PC-3 (cell line): Measurements from ENCODE around the gene BCL11A. TPM values are rescaled to one million over a fixed set of nuclear protein-coding genes. Genes with fewer than 3 reads are reported as not detected.

Source experiments
- ATAC-seq: fragments of 200-7000 bp; cut with Tn5 transposase; 2 replicates; pipeline ENCODE4 v1.9.1; 2020; ENCODE audit warnings: mild to moderate bottlenecking, moderate library complexity
- BruUV-seq: library from RNA; stranded (reverse); fragments of 400-500 nt; replicated peaks from 2 replicates; lab custom pipeline; 2021; lab: Mats Ljungman, UMichigan
- CTCF ChIA-PET: fragments of 300-600 bp; sonication (Branson Sonifier 250); formaldehyde crosslinking; loops from one replicate; lab custom pipeline; 2022; ENCODE audit warnings: antibody characterized with exemption; lab: Charles Lee
- POLR2A ChIA-PET: fragments of 300-600 bp; sonication (Branson Sonifier 250); formaldehyde crosslinking; loops from one replicate; lab custom pipeline; 2022; ENCODE audit warnings: antibody characterized with exemption; ENCODE audit not compliant: unreplicated experiment; lab: Charles Lee
- DNase-seq: peaks from one replicate; pipeline ENCODE4 v3.0.0-alpha.2; 2015
- H2AFZ ChIP-seq: fragments of 300-600 bp; sonication (generic); 2 replicates; pipeline ENCODE4 v1.6.0; 2016; ENCODE audit warnings: antibody characterized with exemption, low read length
- H3F3A ChIP-seq: fragments of 300-600 bp; sonication (generic); one replicate; pipeline ENCODE4 v1.6.0; 2017; ENCODE audit warnings: antibody characterized with exemption, low read length, control low read depth, mild to moderate bottlenecking; ENCODE audit not compliant: unreplicated experiment
- H3K27ac ChIP-seq: fragments of 300-600 bp; sonication (generic); 2 replicates; pipeline ENCODE4 v1.5.1; 2016; ENCODE audit warnings: mild to moderate bottlenecking, low read length
- H3K27me3 ChIP-seq: fragments of 300-600 bp; sonication (generic); 2 replicates; pipeline ENCODE4 v1.6.1; 2016; ENCODE audit warnings: low read length, mixed read lengths
- H3K36me3 ChIP-seq: fragments of 300-600 bp; sonication (generic); 2 replicates; pipeline ENCODE4 v1.6.1; 2016; ENCODE audit warnings: low read depth, mixed run types, low read length, mixed read lengths
- H3K4me1 ChIP-seq: fragments of 300-600 bp; sonication (generic); 2 replicates; pipeline ENCODE4 v1.5.1; 2016; ENCODE audit warnings: low read length; ENCODE audit not compliant: insufficient read depth
- H3K4me2 ChIP-seq: fragments of 300-600 bp; sonication (generic); 2 replicates; pipeline ENCODE4 v1.6.0; 2016; ENCODE audit warnings: low read length
- H3K4me3 ChIP-seq: fragments of 300-600 bp; sonication (generic); 2 replicates; pipeline ENCODE4 v1.5.1; 2016; ENCODE audit warnings: mild to moderate bottlenecking, low read length, mixed read lengths
- H3K79me2 ChIP-seq: fragments of 300-600 bp; sonication (generic); 2 replicates; pipeline ENCODE4 v1.6.1; 2017; ENCODE audit warnings: low read length, mixed read lengths
- H3K9ac ChIP-seq: fragments of 300-600 bp; sonication (generic); 2 replicates; pipeline ENCODE4 v1.6.0; 2016; ENCODE audit warnings: mild to moderate bottlenecking, low read length
- H3K9me2 ChIP-seq: fragments of 300-600 bp; sonication (generic); replicated peaks from 2 replicates; pipeline ENCODE4 v1.6.1; 2016; ENCODE audit warnings: mixed run types, low read length, mixed read lengths
- H3K9me3 ChIP-seq: fragments of 300-600 bp; sonication (generic); 2 replicates; pipeline ENCODE4 v1.6.1; 2016; ENCODE audit warnings: low read length, mixed read lengths
- H4K20me1 ChIP-seq: fragments of 300-600 bp; sonication (generic); 2 replicates; pipeline ENCODE4 v1.6.1; 2016; ENCODE audit warnings: low read length, mixed read lengths
- EZH2 ChIP-seq: fragments of 300-600 bp; sonication (generic); IDR thresholded peaks from one replicate; pipeline ENCODE4 v1.6.1; 2017; ENCODE audit warnings: antibody characterized with exemption, mild to moderate bottlenecking, low read length; ENCODE audit not compliant: unreplicated experiment
- EZH2phosphoT487 ChIP-seq: fragments of 300-600 bp; sonication (generic); IDR thresholded peaks from 2 replicates; pipeline ENCODE4 v1.6.1; 2018; ENCODE audit warnings: mild to moderate bottlenecking, antibody characterized with exemption, low read length, borderline replicate concordance
- intact Hi-C: fragments of 100-400 bp; cut with micrococcal nuclease; formaldehyde crosslinking; loops from 2 replicates; pipeline ENCODE4 v1.9.0; 2023
- total RNA-seq: library from RNA; depleted of rRNA; stranded (reverse); fragments of >200 nt; gene quantifications from 2 replicates; pipeline ENCODE4 v1.2.3, GENCODE V29; 2014
- TF ChIP-seq, protein P1 (sequence below): fragments of 300-600 bp; sonication (generic); conservative IDR thresholded peaks from 2 replicates; pipeline ENCODE4 v1.5.1; 2017; ENCODE audit warnings: antibody characterized with exemption, low read depth, mild to moderate bottlenecking, low read length

BCL11A gene
- total RNA-seq, 1 experiment from 2014 or later: 4.6 TPM

DNA sequence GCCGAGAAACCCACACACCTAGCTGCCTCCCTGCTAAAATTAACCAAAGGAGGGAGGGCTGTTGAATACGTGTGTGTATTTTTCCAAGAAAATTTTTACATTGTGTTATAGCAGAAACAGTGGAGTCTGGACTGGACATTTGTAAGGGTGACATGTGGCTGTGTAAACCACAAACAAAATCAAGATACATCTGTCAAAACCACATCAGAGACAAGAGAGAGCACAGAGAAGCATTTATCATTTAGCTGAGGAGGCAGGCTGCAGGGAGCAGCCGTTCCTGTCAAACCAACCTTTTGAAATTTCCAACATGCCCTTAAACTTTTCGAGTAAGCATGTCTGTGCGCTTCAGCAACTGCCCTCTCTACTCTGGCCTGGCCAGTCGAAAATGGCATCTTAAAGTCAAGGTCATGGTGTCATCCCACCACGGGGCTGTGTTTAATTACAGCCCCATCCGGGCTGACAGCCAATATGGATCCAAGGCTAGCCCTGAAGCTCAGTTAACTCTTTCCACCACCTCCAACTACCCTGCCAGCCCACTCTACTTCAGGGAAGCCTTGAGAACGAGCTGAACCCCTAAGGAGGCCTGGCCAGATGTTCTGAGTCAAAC is 8.4 kb downstream of the BCL11A start:
- no peak for ATAC-seq
- ChIA-PET POLR2A (no interaction called here), CTCF (no interaction called here)
- H3K4me2 ChIP-seq: no peak overlapping the region
- no peaks in the 10 kb centered on the region for H3K27me3 ChIP-seq
- TF ChIP-seq, protein P1, sequence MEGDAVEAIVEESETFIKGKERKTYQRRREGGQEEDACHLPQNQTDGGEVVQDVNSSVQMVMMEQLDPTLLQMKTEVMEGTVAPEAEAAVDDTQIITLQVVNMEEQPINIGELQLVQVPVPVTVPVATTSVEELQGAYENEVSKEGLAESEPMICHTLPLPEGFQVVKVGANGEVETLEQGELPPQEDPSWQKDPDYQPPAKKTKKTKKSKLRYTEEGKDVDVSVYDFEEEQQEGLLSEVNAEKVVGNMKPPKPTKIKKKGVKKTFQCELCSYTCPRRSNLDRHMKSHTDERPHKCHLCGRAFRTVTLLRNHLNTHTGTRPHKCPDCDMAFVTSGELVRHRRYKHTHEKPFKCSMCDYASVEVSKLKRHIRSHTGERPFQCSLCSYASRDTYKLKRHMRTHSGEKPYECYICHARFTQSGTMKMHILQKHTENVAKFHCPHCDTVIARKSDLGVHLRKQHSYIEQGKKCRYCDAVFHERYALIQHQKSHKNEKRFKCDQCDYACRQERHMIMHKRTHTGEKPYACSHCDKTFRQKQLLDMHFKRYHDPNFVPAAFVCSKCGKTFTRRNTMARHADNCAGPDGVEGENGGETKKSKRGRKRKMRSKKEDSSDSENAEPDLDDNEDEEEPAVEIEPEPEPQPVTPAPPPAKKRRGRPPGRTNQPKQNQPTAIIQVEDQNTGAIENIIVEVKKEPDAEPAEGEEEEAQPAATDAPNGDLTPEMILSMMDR: no peak
- H3K4me3 ChIP-seq: no peak overlapping the region
- H3K27ac ChIP-seq: no peak overlapping the region
- H3K9ac ChIP-seq: no peak overlapping the region
- peaks cover 14% of the 10 kb centered on the region for H3K36me3 ChIP-seq
- H3K9me2 ChIP-seq: no peaks in the 10 kb centered on the region
- no peak for DNase-seq
- no peaks in the 10 kb centered on the region for H3F3A ChIP-seq
- BruUV-seq: no TSS peak
- peaks cover 27% of the 10 kb centered on the region for H3K79me2 ChIP-seq
- no peaks in the 10 kb centered on the region for H4K20me1 ChIP-seq
- H3K9me3 ChIP-seq: no peaks in the 10 kb centered on the region
- H2AFZ ChIP-seq: no peak overlapping the region
- intact Hi-C loops: no loop called here
- H3K4me1 ChIP-seq: peaks cover 14% of the 10 kb centered on the region

DNA sequence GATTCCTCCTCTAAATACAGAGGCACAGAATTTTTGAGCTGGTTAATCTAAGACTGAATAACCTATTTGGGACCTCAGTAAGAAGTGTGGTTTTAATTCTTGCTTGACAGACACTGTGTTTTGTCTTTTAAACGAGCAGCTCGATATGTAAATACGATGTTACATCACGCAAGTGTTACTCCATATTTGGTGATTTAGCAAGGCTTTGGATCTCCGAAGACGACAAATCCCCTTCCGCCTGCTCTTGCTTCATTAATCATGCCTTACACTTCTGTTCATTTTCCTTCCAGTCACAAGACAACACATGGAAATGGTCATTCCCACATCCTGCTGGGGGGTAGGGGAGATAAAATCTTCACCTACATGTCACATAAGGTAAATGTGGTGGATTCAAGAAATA is 9.4 kb downstream of the BCL11A start:
- no peaks in the 10 kb centered on the region for H3K27me3 ChIP-seq
- H3K9me2 ChIP-seq: no peaks in the 10 kb centered on the region
- no peak for TF ChIP-seq EZH2
- TF ChIP-seq, protein P1: no peak
- no peak for TF ChIP-seq EZH2phosphoT487
- no peak overlapping the region for H3K9ac ChIP-seq
- H3K4me2 ChIP-seq: no peak overlapping the region
- H3F3A ChIP-seq: no peaks in the 10 kb centered on the region
- intact Hi-C loops: no loop called here
- BruUV-seq: no TSS peak
- DNase-seq: no peak
- H3K4me1 ChIP-seq: peaks cover 14% of the 10 kb centered on the region
- no peaks in the 10 kb centered on the region for H4K20me1 ChIP-seq
- ChIA-PET CTCF (no interaction called here), POLR2A (interaction anchor here (0.6 kb wide), 1 partner anchor 20 kb away, joined by 4 read pairs; no protein-coding TSS in a partner anchor)
- H3K79me2 ChIP-seq: peaks cover 24% of the 10 kb centered on the region
- no peak overlapping the region for H3K27ac ChIP-seq
- no peak overlapping the region for H3K4me3 ChIP-seq
- H3K9me3 ChIP-seq: no peaks in the 10 kb centered on the region
- peaks cover 14% of the 10 kb centered on the region for H3K36me3 ChIP-seq
- H2AFZ ChIP-seq: no peak overlapping the region
- no peak for ATAC-seq

DNA sequence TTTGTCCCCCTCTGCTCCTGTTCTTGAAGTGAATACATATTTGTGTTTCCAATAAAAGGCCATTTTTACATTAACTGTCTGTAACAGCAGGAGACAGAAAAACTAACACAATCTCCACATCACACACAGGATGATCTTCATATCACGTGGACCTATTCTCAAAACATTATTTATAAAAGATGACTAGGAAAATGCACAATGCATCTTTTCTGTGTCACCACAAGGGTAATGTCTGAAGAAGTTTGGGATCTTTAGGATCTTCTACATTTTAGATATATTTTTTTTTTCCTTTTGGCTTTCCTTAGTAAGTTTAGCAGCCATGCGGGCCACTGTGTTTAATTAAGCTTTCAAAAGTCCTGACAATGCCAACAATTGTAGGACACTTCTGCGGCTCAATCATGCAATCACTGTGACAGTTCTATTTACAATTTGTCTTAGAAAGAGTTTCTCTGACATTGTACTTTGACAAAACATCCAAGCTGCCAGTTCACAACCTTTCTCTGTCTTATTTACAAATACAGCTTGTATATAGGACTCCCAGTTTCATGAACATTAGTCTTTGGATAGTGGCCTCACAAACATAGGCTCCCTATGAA is 12.3 kb downstream of the BCL11A start:
- intact Hi-C loops: no loop called here
- Histone ChIP-seq H3K27ac (no peak overlapping the region), H3K9ac (no peak overlapping the region), H3K4me2 (no peak overlapping the region), H3K9me3 (no peaks in the 10 kb centered on the region), H3K4me3 (no peak overlapping the region), H3K27me3 (no peaks in the 10 kb centered on the region), H4K20me1 (no peaks in the 10 kb centered on the region), H3K36me3 (peaks cover 14% of the 10 kb centered on the region), H2AFZ (no peak overlapping the region), H3K9me2 (no peaks in the 10 kb centered on the region), H3K4me1 (no peaks in the 10 kb centered on the region), H3K79me2 (no peaks in the 10 kb centered on the region), H3F3A (no peaks in the 10 kb centered on the region)
- no TSS peak for BruUV-seq
- ChIA-PET CTCF (no interaction called here), POLR2A (no interaction called here)
- DNase-seq: no peak
- TF ChIP-seq, protein P1: no peak
- TF ChIP-seq EZH2phosphoT487: no peak
- TF ChIP-seq EZH2: no peak
- no peak for ATAC-seq
